GM19455 (cell line): Measurements from ENCODE around the gene HSP90AB1.

Experiments
- ATAC-seq: cut with Tn5 transposase; IDR thresholded peaks from one replicate; pipeline ENCODE4 v1.9.1; 2021; ENCODE audit not compliant: unreplicated experiment

HSP90AB1 gene

GRCh38 chr6:44266347-44266746 is 19.4 kb downstream of the HSP90AB1 start:
- ATAC-seq, result peak; percentile 29

- ATAC-seq, result no peak
Measured at GRCh38 chr6:44267252-44267651, 20.4 kb downstream of the HSP90AB1 start.

GRCh38 chr6:44268095-44268628 is 21.3 kb downstream of the HSP90AB1 start:
- no peak for ATAC-seq

GRCh38 chr6:44269178-44269920 is 22.4 kb downstream of the HSP90AB1 start:
- ATAC-seq, result no peak

- ATAC-seq, result no peak
Measured at GRCh38 chr6:44269921-44270525, 23.1 kb downstream of the HSP90AB1 start, which contains the start of gene TMEM151B. TMEM151B (plus strand) TSS chr6:44270450; CDS start chr6:44270743, 293 bp downstream.

GRCh38 chr6:44270526-44271405 is 23.9 kb downstream of the HSP90AB1 start:
- no peak for ATAC-seq

- ATAC-seq, result no peak
Measured at GRCh38 chr6:44271406-44271723, 24.5 kb downstream of the HSP90AB1 start.

- ATAC-seq, result no peak
Measured at GRCh38 chr6:44271914-44272313, 25.0 kb downstream of the HSP90AB1 start.

GRCh38 chr6:44272529-44272928 is 25.6 kb downstream of the HSP90AB1 start:
- no peak for ATAC-seq

GRCh38 chr6:44272999-44273566 is 26.2 kb downstream of the HSP90AB1 start:
- no peak for ATAC-seq

- ATAC-seq, result no peak
Measured at GRCh38 chr6:44273617-44274016, 26.7 kb downstream of the HSP90AB1 start.

GRCh38 chr6:44275271-44275748 is 28.4 kb downstream of the HSP90AB1 start:
- ATAC-seq, result no peak

- ATAC-seq, result no peak
Measured at GRCh38 chr6:44275749-44276648, 29.1 kb downstream of the HSP90AB1 start.

- no peak for ATAC-seq
Measured at GRCh38 chr6:44276667-44277640, 30.1 kb downstream of the HSP90AB1 start.

GRCh38 chr6:44277763-44278162 is 30.9 kb downstream of the HSP90AB1 start:
- no peak for ATAC-seq

- no peak for ATAC-seq
Measured at GRCh38 chr6:44278315-44278714, 31.4 kb downstream of the HSP90AB1 start.

GRCh38 chr6:44278774-44279697 is 32.1 kb downstream of the HSP90AB1 start:
- no peak for ATAC-seq

GRCh38 chr6:44284121-44284520 is 37.2 kb downstream of the HSP90AB1 start:
- no peak for ATAC-seq
